GM12873 (cell line): ENCODE data around the gene SH2B3.

Source experiments
- CTCF ChIP-seq: IDR thresholded peaks from 2 replicates; pipeline ENCODE4 v1.5.1; 2012; ENCODE audit warnings: low read depth, mild to moderate bottlenecking, moderate library complexity, low read length, control low read depth; ENCODE audit not compliant: insufficient read depth; ENCODE audit errors: missing control alignments

SH2B3 gene

DNA sequence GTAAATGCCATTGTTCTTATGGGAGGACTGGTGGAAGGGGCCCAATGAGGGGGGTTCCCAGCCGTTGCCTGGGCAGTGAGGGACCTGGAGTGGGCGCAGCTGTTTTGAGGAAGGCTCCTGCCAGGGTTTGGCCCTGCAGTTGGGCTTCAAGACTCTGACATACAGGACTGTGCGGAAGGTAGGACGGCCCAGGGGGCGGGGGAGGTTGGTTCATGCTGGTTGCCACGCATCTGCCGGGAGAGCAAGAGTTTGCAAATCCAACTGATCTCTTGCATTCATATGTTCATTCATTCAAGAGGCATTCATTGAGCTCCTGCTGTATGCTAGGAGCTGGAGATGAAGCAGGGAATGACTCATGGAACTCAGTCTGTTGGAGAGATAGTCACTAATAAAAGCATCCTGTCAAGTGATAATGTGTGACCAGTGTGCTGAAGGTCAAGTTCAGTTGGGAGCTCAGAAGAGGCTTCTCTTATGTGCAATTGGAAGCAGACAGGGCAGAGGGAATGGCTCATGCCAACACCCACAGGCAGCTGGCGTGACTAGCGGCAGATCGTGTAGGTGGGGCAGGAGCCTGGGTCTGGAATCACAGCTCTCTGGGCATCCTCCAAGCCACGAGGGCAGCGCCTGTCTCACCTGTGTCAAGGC is 7.8 kb downstream of the SH2B3 start:
- TF ChIP-seq CTCF = no peak

DNA sequence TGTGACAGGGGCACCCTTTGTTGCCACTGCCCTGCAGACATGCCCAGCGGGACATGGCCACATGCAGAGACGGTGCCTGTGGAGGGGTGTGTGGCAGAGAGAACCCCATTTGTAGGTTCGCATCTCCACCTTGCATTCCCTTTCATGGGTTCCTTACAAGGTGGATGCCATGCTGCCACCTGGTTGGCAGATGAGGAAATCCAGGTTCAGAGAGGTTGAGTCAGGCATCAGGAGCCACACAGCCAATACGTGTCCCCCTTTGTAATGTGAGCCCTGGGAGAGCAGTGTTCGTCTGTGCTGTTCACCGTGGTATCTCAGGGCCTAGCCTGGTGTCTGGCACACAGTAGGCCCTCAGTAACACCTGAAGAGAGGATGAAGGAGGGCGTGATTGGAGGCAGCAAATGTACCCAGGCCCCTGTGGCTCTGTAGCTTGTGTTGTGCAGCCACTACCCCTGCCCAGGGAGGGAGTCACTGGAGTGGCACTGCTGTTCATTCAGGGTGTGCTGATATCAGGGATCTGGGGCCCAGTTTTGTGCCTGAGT is 9.1 kb downstream of the SH2B3 start:
- no peak for TF ChIP-seq CTCF

GRCh38 chr12:111417290-111417689 is 11.6 kb downstream of the SH2B3 start:
- TF ChIP-seq CTCF = no peak

DNA sequence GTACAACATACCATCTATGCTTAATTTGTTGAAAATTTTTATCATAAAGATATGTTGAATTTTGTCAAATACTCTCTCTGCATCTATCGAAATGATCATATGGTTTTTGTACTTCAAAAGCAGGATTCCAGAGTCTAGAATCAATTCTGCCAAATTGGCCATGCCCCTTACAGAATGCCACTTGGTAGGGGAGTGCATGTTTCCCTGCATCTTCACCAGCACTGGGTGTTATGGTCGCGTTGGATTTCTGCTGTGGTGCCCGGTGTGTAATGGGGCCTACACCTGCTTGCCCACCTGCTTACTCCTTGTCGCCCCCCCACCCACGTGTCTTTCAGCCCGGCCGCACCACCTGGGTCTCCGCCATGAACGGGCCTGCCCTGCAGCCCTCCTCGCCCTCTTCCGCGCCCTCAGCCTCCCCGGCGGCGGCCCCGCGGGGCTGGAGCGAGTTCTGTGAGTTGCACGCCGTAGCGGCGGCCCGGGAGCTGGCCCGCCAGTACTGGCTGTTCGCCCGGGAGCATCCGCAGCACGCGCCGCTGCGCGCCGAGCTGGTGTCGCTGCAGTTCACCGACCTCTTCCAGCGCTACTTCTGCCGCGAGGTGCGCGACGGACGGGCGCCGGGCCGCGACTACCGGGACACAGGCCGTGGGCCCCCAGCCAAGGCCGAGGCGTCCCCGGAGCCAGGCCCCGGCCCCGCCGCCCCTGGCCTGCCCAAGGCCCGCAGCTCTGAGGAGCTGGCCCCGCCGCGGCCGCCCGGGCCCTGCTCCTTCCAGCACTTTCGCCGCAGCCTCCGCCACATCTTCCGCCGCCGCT is 12.3 kb downstream of the SH2B3 start:
- TF ChIP-seq CTCF = no peak

- TF ChIP-seq CTCF = no peak
These were observed 12.8 kb downstream of the SH2B3 start for GRCh38 chr12:111418594-111418880.

- no peak for TF ChIP-seq CTCF
These were observed 14.1 kb downstream of the SH2B3 start for GRCh38 chr12:111419784-111420183.

- TF ChIP-seq CTCF = no peak
These were observed 14.8 kb downstream of the SH2B3 start for GRCh38 chr12:111420494-111420893.
